ENCODE data around the gene DTYMK.
A peak's percentile ranks its signal among the peaks of the same experiment; 100 is the strongest.

DNA sequence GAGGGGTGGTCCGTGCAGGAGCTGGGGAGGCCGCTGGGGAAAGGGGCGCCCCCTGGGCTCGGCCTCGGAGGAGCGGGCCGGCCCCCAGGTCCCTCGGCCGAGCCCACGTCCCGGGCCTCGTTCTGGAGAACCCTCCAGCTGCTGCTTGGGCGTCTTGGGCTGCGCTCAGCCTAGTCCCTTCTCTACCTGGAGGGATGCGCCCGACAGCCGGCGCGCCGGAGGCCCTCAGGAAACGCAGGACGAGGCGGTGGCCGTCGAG lies 47.5 kb upstream of the DTYMK start:
- no peak for TF ChIP-seq POLR2A (IDR thresholded peaks at IDR 0.05)
- peak in 1 of 3 donors; percentile 58 for TF ChIP-seq POLR2AphosphoS5 (IDR thresholded peaks at IDR 0.05)

All from spleen (tissue), 3 donors.